Measurements from ENCODE around the gene GPR3. TPM values are rescaled to one million over a fixed set of nuclear protein-coding genes. Genes with fewer than 3 reads are reported as not detected.

The GPR3 gene
- total and polyA plus RNA-seq, 2 of the 8 experiments (the other 6 are each of a cell fraction or from before 2014, with no cell fraction given), result 9.9 to 26.5 TPM

DNA sequence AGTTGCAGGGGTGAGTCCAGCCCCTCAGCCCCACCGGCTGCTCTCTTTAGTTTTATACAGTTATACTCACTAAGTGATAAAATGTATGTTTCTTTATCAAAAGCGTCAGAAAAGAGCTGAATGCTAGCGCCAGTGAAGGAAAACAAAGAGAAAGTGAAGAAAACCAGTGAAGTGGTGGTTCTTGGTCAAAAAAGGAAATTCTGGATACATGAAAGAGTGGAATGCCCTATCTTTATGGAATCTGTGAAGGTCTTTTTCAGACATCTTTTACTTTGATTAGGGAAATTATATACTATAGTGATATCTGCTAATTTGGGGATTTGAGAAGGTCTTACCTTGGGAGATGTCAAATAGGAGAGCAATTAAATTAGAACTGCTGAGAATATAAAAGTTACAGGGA is 41.3 kb downstream of the GPR3 start:
- H3K23me2 ChIP-seq (ENCODE audit: low read depth, low read length), result no peaks in the 10 kb centered on the region
- H3K79me2 ChIP-seq (ENCODE audit: control insufficient read depth in 1 of 2, insufficient read depth in 2 of 2, low read length in 2 of 2), result peaks cover 0 to 70% of the 10 kb centered on the region in 2 experiments; a peak in 2 of 4 replicates
- WGBS, 2 experiments (ENCODE audit: extremely low coverage in 1 of 2, insufficient coverage in 1 of 2, insufficient read length in 1 of 2, insufficient replicate concordance in 2 of 2, low coverage in 1 of 2, low lambda C conversion rate in 2 of 2, missing lambda C conversion rate in 1 of 2), result 87% methylated on average over 3 of the region's 3 CpGs; no CpG with 5 or more reads in 1 of the 2 experiments
- no peak overlapping the region for H3K56ac ChIP-seq (replicated peaks; ENCODE audit: insufficient read length, low read depth, low read length)
- no peak overlapping the region for H4K8ac ChIP-seq (ENCODE audit: extremely low read depth, insufficient read depth, low read length)
- H3K9me3 ChIP-seq (ENCODE audit: insufficient read depth in 2 of 2, low read depth in 1 of 2, low read length in 1 of 2), result no peaks in the 10 kb centered on the region
- H3K14ac ChIP-seq (ENCODE audit: insufficient read length), result no peak overlapping the region
- peaks cover 5% of the 10 kb centered on the region; the same call in 1 of the 2 replicates for H3K79me1 ChIP-seq (ENCODE audit: low read depth, low read length)
- no peaks in the 10 kb centered on the region for H3K27me3 ChIP-seq (replicated peaks in 1 of 4; ENCODE audit: control insufficient read depth in 3 of 4, extremely low read depth in 1 of 4, insufficient read depth in 3 of 4, low read length in 3 of 4)
- H2AK5ac ChIP-seq (ENCODE audit: low read depth, low read length), result no peak overlapping the region
- ChIA-PET POLR2A (ENCODE audit: partially characterized antibody) (interaction anchor here (0.9 to 1.5 kb wide), 2 partner anchors 9 to 137 kb away, joined by 3 to 4 read pairs; no protein-coding TSS in a partner anchor), CTCF (ENCODE audit: partially characterized antibody) (interaction anchor here (0.7 to 3.2 kb wide), 6 partner anchors 11 to 173 kb away, joined by 3 to 11 read pairs (median 3); no protein-coding TSS in a partner anchor)
- H2BK12ac ChIP-seq (ENCODE audit: low read depth, low read length), result no peak overlapping the region
- no peaks in the 10 kb centered on the region for H3K36me3 ChIP-seq (ENCODE audit: control insufficient read depth in 2 of 4, insufficient read depth in 4 of 4, low read length in 3 of 4)
- no peak overlapping the region for H2BK5ac ChIP-seq (ENCODE audit: low read depth, low read length)
- H4K91ac ChIP-seq (replicated peaks; ENCODE audit: insufficient read length, low read length), result no peak overlapping the region
- H3K4me1 ChIP-seq (replicated peaks in 1 of 4; ENCODE audit: control insufficient read depth in 3 of 4, insufficient read depth in 4 of 4, low read length in 3 of 4), result peaks cover 9 to 26% (median 16%) of the 10 kb centered on the region in 4 experiments; a peak in 5 of 7 replicates
- no peak overlapping the region for H2BK20ac ChIP-seq (ENCODE audit: low read length)
- no peak overlapping the region for H3K4ac ChIP-seq (replicated peaks; ENCODE audit: insufficient read length, low read depth, low read length)
- H3K18ac ChIP-seq (ENCODE audit: extremely low read depth, low read length), result no peak overlapping the region
- no peak overlapping the region for H2BK15ac ChIP-seq (ENCODE audit: low read length)
- H3K27ac ChIP-seq (ENCODE audit: low read depth, low read length), result no peak overlapping the region
- FAIRE-seq, result no peak
- no peak overlapping the region for H3K4me3 ChIP-seq (ENCODE audit: extremely low read depth in 1 of 4, insufficient read depth in 2 of 4, low read depth in 3 of 4, low read length in 4 of 4)
- TF ChIP-seq KDM5A (IDR thresholded peaks at IDR 0.05; ENCODE audit: low read length), result no peak
- no peak for TF ChIP-seq CREB1 (IDR thresholded peaks at IDR 0.05)
- TF ChIP-seq TEAD4 (IDR thresholded peaks at IDR 0.05; ENCODE audit: low read depth, low read length), result no peak
- TF ChIP-seq CTBP2 (IDR thresholded peaks at IDR 0.05; ENCODE audit: borderline replicate concordance, insufficient read depth, insufficient read length, low read length), result no peak
- no peak overlapping the region for H3K23ac ChIP-seq (ENCODE audit: insufficient read length)
- no peak overlapping the region for H2BK120ac ChIP-seq (replicated peaks; ENCODE audit: low read depth, low read length)
- no peak overlapping the region for H3K4me2 ChIP-seq (ENCODE audit: insufficient read depth in 1 of 2, low read depth in 2 of 2, low read length in 2 of 2)
- DNase-seq (ENCODE audit: low read depth in 1 of 2, low spot score in 2 of 2), result no peak
- peaks cover 0 to 5% of the 10 kb centered on the region in 2 experiments for H4K20me1 ChIP-seq (replicated peaks in 1 of 2; ENCODE audit: control insufficient read depth in 1 of 2, insufficient read depth in 2 of 2, low read length in 2 of 2)
- no peak overlapping the region for H2AFZ ChIP-seq (ENCODE audit: low read length)
- H4K5ac ChIP-seq (ENCODE audit: insufficient read length, low read depth, low read length), result no peak overlapping the region
- no peak overlapping the region for H3K9ac ChIP-seq (replicated peaks in 1 of 4; ENCODE audit: extremely low read depth in 1 of 4, low read depth in 3 of 4, low read length in 3 of 4)

Data from H1 (cell line).